ENCODE data around the gene SERGEF. TPM values are rescaled to one million over a fixed set of nuclear protein-coding genes. Genes with fewer than 3 reads are reported as not detected.

Gene SERGEF
- polyA plus RNA-seq, 1 of the 3 experiments (the other 2 are of a cell fraction), result 23.1 TPM

DNA sequence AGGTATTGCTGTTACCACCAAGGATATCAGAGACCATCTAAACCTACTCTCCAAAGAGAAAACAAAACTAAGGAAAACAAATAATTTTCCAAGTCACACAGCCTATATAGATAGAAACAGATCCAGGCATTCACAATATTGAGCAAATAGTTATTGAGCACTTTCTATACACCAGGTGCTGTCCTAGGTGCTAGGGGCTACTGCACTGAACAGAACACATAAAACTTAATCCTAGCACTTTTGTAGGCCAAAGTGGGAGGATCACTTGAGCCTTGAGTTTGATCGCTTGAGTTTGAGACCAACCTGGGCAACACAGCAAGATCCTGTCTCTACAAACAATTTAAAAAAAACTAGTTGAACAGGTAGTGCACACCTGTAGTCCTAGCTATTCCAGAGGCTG, 44.6 kb downstream of the SERGEF start (continued):
- TF ChIP-seq RXRA (IDR thresholded peaks at IDR 0.05; ENCODE audit: borderline replicate concordance, low read depth), result no peak

DNA sequence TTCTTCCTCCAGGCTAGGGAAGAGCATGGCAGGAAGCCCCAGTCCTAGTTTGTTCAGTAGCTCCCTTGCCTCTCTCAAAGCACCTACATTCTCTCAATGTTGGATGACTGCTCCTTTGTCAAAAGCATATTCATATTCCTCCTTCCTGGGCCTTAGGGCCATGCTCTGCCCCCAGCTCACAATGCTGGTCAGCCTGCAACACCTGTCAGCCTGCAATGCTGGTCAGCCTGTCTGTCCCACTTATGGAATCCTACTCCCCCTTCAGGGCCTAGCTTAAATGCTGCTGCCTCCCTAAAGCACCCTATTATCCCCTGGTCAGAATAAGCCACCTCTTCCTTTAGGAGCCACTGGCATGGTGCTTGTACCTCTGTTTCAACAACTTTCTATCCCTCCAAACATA, 45.2 kb downstream of the SERGEF start:
- no peak for DNase-seq
- Histone ChIP-seq H3K4me3 (ENCODE audit: low read depth in 2 of 2, low read length in 1 of 2) (no peak overlapping the region), H4K20me1 (ENCODE audit: insufficient read depth) (no peaks in the 10 kb centered on the region), H3K9ac (no peak overlapping the region), H3K27ac (ENCODE audit: low read depth in 2 of 2, low read length in 1 of 2) (no peak overlapping the region), H3F3A (replicated peaks; ENCODE audit: insufficient read depth) (no peaks in the 10 kb centered on the region), H3K4me2 (no peak overlapping the region), H3K9me2 (no peaks in the 10 kb centered on the region), H2AFZ (ENCODE audit: low read depth) (no peak overlapping the region), H3K4me1 (ENCODE audit: control insufficient read depth in 1 of 2, insufficient read depth in 2 of 2, low read depth in 1 of 2, low read length in 1 of 2) (no peaks in the 10 kb centered on the region), H3K27me3 (ENCODE audit: insufficient read depth) (no peaks in the 10 kb centered on the region), H3K9me3 (no peaks in the 10 kb centered on the region), H3K79me2 (ENCODE audit: insufficient read depth) (no peaks in the 10 kb centered on the region), H3K36me3 (replicated peaks in 1 of 2; ENCODE audit: control insufficient read depth in 1 of 2, insufficient read depth in 2 of 2, low read length in 1 of 2) (peaks cover 0 to 2% of the 10 kb centered on the region in 2 experiments)
- no peak for TF ChIP-seq FOXM1 (IDR thresholded peaks at IDR 0.05; ENCODE audit: low read depth)
- TF ChIP-seq GABPA (IDR thresholded peaks at IDR 0.05; ENCODE audit: low read depth), result no peak
- TF ChIP-seq, protein P1, sequence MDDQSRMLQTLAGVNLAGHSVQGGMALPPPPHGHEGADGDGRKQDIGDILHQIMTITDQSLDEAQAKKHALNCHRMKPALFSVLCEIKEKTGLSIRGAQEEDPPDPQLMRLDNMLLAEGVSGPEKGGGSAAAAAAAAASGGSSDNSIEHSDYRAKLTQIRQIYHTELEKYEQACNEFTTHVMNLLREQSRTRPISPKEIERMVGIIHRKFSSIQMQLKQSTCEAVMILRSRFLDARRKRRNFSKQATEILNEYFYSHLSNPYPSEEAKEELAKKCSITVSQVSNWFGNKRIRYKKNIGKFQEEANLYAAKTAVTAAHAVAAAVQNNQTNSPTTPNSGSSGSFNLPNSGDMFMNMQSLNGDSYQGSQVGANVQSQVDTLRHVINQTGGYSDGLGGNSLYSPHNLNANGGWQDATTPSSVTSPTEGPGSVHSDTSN (IDR thresholded peaks at IDR 0.05), result no peak
- TF ChIP-seq EP300 (IDR thresholded peaks at IDR 0.05; ENCODE audit: borderline replicate concordance in 1 of 2, low read depth in 1 of 2, low read length in 1 of 2), result no peak
- TF ChIP-seq MEF2A (IDR thresholded peaks at IDR 0.05; ENCODE audit: borderline replicate concordance, low read depth), result no peak
- no peak for TF ChIP-seq TCF12 (IDR thresholded peaks at IDR 0.05)
- TF ChIP-seq EZH2phosphoT487 (IDR thresholded peaks at IDR 0.05; ENCODE audit: borderline replicate concordance, low read depth), result no peak
- no peak for TF ChIP-seq NFIC (IDR thresholded peaks at IDR 0.05; ENCODE audit: borderline replicate concordance)
- TF ChIP-seq, protein P2, sequence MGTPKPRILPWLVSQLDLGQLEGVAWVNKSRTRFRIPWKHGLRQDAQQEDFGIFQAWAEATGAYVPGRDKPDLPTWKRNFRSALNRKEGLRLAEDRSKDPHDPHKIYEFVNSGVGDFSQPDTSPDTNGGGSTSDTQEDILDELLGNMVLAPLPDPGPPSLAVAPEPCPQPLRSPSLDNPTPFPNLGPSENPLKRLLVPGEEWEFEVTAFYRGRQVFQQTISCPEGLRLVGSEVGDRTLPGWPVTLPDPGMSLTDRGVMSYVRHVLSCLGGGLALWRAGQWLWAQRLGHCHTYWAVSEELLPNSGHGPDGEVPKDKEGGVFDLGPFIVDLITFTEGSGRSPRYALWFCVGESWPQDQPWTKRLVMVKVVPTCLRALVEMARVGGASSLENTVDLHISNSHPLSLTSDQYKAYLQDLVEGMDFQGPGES (IDR thresholded peaks at IDR 0.05; ENCODE audit: low read depth, low read length), result no peak
- TF ChIP-seq POLR2AphosphoS5 (IDR thresholded peaks at IDR 0.05; ENCODE audit: low read depth, low read length), result no peak
- no peak for TF ChIP-seq FOXJ3 (CRISPR knock-in tag; IDR thresholded peaks at IDR 0.05)
- TF ChIP-seq SMC3 (IDR thresholded peaks at IDR 0.05; ENCODE audit: low read depth, low read length), result no peak
- TF ChIP-seq, protein P3, sequence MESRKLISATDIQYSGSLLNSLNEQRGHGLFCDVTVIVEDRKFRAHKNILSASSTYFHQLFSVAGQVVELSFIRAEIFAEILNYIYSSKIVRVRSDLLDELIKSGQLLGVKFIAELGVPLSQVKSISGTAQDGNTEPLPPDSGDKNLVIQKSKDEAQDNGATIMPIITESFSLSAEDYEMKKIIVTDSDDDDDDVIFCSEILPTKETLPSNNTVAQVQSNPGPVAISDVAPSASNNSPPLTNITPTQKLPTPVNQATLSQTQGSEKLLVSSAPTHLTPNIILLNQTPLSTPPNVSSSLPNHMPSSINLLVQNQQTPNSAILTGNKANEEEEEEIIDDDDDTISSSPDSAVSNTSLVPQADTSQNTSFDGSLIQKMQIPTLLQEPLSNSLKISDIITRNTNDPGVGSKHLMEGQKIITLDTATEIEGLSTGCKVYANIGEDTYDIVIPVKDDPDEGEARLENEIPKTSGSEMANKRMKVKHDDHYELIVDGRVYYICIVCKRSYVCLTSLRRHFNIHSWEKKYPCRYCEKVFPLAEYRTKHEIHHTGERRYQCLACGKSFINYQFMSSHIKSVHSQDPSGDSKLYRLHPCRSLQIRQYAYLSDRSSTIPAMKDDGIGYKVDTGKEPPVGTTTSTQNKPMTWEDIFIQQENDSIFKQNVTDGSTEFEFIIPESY (IDR thresholded peaks at IDR 0.05; ENCODE audit: borderline replicate concordance, low read depth), result no peak
- no peak for TF ChIP-seq TEAD4 (IDR thresholded peaks at IDR 0.05; ENCODE audit: borderline replicate concordance, insufficient read depth)
- TF ChIP-seq, protein P4, sequence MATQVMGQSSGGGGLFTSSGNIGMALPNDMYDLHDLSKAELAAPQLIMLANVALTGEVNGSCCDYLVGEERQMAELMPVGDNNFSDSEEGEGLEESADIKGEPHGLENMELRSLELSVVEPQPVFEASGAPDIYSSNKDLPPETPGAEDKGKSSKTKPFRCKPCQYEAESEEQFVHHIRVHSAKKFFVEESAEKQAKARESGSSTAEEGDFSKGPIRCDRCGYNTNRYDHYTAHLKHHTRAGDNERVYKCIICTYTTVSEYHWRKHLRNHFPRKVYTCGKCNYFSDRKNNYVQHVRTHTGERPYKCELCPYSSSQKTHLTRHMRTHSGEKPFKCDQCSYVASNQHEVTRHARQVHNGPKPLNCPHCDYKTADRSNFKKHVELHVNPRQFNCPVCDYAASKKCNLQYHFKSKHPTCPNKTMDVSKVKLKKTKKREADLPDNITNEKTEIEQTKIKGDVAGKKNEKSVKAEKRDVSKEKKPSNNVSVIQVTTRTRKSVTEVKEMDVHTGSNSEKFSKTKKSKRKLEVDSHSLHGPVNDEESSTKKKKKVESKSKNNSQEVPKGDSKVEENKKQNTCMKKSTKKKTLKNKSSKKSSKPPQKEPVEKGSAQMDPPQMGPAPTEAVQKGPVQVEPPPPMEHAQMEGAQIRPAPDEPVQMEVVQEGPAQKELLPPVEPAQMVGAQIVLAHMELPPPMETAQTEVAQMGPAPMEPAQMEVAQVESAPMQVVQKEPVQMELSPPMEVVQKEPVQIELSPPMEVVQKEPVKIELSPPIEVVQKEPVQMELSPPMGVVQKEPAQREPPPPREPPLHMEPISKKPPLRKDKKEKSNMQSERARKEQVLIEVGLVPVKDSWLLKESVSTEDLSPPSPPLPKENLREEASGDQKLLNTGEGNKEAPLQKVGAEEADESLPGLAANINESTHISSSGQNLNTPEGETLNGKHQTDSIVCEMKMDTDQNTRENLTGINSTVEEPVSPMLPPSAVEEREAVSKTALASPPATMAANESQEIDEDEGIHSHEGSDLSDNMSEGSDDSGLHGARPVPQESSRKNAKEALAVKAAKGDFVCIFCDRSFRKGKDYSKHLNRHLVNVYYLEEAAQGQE (IDR thresholded peaks at IDR 0.05; ENCODE audit: low read depth, low read length), result no peak
- TF ChIP-seq RFX5 (IDR thresholded peaks at IDR 0.05; ENCODE audit: low read length), result no peak
- no peak for TF ChIP-seq YY1 (IDR thresholded peaks at IDR 0.05; ENCODE audit: low read depth)
- TF ChIP-seq, protein P5, sequence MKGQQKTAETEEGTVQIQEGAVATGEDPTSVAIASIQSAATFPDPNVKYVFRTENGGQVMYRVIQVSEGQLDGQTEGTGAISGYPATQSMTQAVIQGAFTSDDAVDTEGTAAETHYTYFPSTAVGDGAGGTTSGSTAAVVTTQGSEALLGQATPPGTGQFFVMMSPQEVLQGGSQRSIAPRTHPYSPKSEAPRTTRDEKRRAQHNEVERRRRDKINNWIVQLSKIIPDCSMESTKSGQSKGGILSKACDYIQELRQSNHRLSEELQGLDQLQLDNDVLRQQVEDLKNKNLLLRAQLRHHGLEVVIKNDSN (IDR thresholded peaks at IDR 0.05; ENCODE audit: borderline replicate concordance, low read depth), result no peak
- no peak for TF ChIP-seq RCOR1 (IDR thresholded peaks at IDR 0.05; ENCODE audit: low read length)
- POLR2A ChIA-PET, result no interaction called here
- CTCF ChIA-PET, result interaction anchor here (0.8 to 30.6 kb wide), 6 partner anchors 8 to 232 kb away, joined by 3 to 730 read pairs (median 5); partner anchors contain the start of gene KCNC1

Data from SK-N-SH (cell line).